Measurements from ENCODE around the gene SFXN1. TPM values are rescaled to one million over a fixed set of nuclear protein-coding genes. Genes with fewer than 3 reads are reported as not detected.

The SFXN1 gene
- total RNA-seq, 1 experiment from 2014 or later = 88.3 TPM

GRCh38 chr5:175539936-175540335 is 61.6 kb downstream of the SFXN1 start:
- ChIA-PET CTCF (interaction anchor here (1.2 kb wide), 1 partner anchor 190 kb away, joined by 4 read pairs; no protein-coding TSS in a partner anchor), POLR2A (no interaction called here)
- Histone ChIP-seq H3K4me3 (ENCODE audit: low read depth in 2 of 2, low read length in 2 of 2) (no peak overlapping the region), H3K27me3 (ENCODE audit: control insufficient read depth, insufficient read depth, low read length) (no peaks in the 10 kb centered on the region; the same call in 1 of the 2 replicates), H3K27ac (ENCODE audit: low read length) (no peak overlapping the region), H3K9me3 (ENCODE audit: control insufficient read depth, insufficient read depth, low read depth, low read length) (no peaks in the 10 kb centered on the region), H3K4me1 (ENCODE audit: control insufficient read depth, insufficient read depth, low read length) (no peaks in the 10 kb centered on the region), H3K36me3 (ENCODE audit: control insufficient read depth, insufficient read depth, low read length) (no peaks in the 10 kb centered on the region)
- ATAC-seq (no peak), DNase-seq (ENCODE audit: low read depth, low spot score) (no peak)
- BruUV-seq (replicated peaks) = no TSS peak
- intact Hi-C loops (cut with micrococcal nuclease; ENCODE audit: unreplicated experiment) (no loop called here), in situ Hi-C loops (cut with HindIII; ENCODE audit: low pct_unique_long_range_greater_than_20kb, low sequenced_read_pairs) (no loop called here)
- TF ChIP-seq POLR2AphosphoS5 (IDR thresholded peaks at IDR 0.05; ENCODE audit: low read depth, low read length) (no peak), REST (IDR thresholded peaks at IDR 0.05; ENCODE audit: insufficient read depth in 1 of 2, low read depth in 2 of 2, low read length in 1 of 2) (no peak), SIN3A (IDR thresholded peaks at IDR 0.05; ENCODE audit: borderline replicate concordance, insufficient read depth, low read depth, low read length) (no peak), CTCF (IDR thresholded peaks at IDR 0.05) (no peak), TCF7L2 (IDR thresholded peaks at IDR 0.05; ENCODE audit: low read depth, low read length) (no peak)

- no peak for TF ChIP-seq TCF7L2 (IDR thresholded peaks at IDR 0.05; ENCODE audit: low read depth, low read length)
- no peak for TF ChIP-seq REST (IDR thresholded peaks at IDR 0.05; ENCODE audit: insufficient read depth in 1 of 2, low read depth in 2 of 2, low read length in 1 of 2)
- TF ChIP-seq SIN3A (IDR thresholded peaks at IDR 0.05; ENCODE audit: borderline replicate concordance, insufficient read depth, low read depth, low read length) = no peak
- no peak for TF ChIP-seq CTCF (IDR thresholded peaks at IDR 0.05)
- TF ChIP-seq POLR2AphosphoS5 (IDR thresholded peaks at IDR 0.05; ENCODE audit: low read depth, low read length) = no peak
- BruUV-seq (replicated peaks) = no TSS peak
- ChIA-PET POLR2A (no interaction called here), CTCF (no interaction called here)
- intact Hi-C loops (cut with micrococcal nuclease; ENCODE audit: unreplicated experiment) (no loop called here), in situ Hi-C loops (cut with HindIII; ENCODE audit: low pct_unique_long_range_greater_than_20kb, low sequenced_read_pairs) (no loop called here)
- H3K36me3 ChIP-seq (ENCODE audit: control insufficient read depth, insufficient read depth, low read length) = no peaks in the 10 kb centered on the region
- DNase-seq (ENCODE audit: low read depth, low spot score) (no peak), ATAC-seq (no peak)
- H3K27ac ChIP-seq (ENCODE audit: low read length) = no peak overlapping the region
- H3K27me3 ChIP-seq (ENCODE audit: control insufficient read depth, insufficient read depth, low read length) = peaks cover 2% of the 10 kb centered on the region
- no peaks in the 10 kb centered on the region for H3K4me1 ChIP-seq (ENCODE audit: control insufficient read depth, insufficient read depth, low read length)
- H3K4me3 ChIP-seq (ENCODE audit: low read depth in 2 of 2, low read length in 2 of 2) = no peak overlapping the region
- no peaks in the 10 kb centered on the region for H3K9me3 ChIP-seq (ENCODE audit: control insufficient read depth, insufficient read depth, low read depth, low read length)
Measured at GRCh38 chr5:175541264-175541663, 62.9 kb downstream of the SFXN1 start.
